B cell (primary cell): ENCODE data around the gene BBOX1.

ENCODE experiments used
- CTCF ChIP-seq: fragments of 200-600 bp; IDR thresholded peaks from one replicate; pipeline ENCODE4 v1.8.0; 2022; ENCODE audit warnings: antibody characterized with exemption, mild to moderate bottlenecking
- EZH2 ChIP-seq: IDR thresholded peaks from 2 replicates; pipeline ENCODE4 v1.6.1; 2012; ENCODE audit warnings: borderline replicate concordance, low read depth, mild to moderate bottlenecking, moderate library complexity, low read length; ENCODE audit not compliant: insufficient read depth, poor library complexity, severe bottlenecking

GRCh38 chr11:27025312-27025955 is 15.2 kb upstream of the BBOX1 start:
- TF ChIP-seq EZH2: no peak
- TF ChIP-seq CTCF: no peak
